Right renal cortex interstitium (tissue), 3 donors: ENCODE results near the gene PRR35. TPM values are rescaled to one million over a fixed set of nuclear protein-coding genes. Genes with fewer than 3 reads are reported as not detected.
"Not testable (repeated sequence)": the region's sequence is repeated elsewhere in the genome, so short reads cannot be mapped to it uniquely, and the experiment has no call there.

Experiments used
- DNase-seq, 3 donors: peaks; one replicate each; pipeline ENCODE4 v3.0.0-alpha.2; 2013; ENCODE audit warnings: low read depth in 3 of 3, low spot score in 2 of 3
- polyA plus RNA-seq, 3 donors: library from polyadenylated mRNA; unstranded; fragments of 120-200 nt; gene quantifications; one replicate each; pipeline ENCODE4 v1.2.1, GENCODE V29; 2013; ENCODE audit not compliant: insufficient read length in 3 of 3

The PRR35 gene
- polyA plus RNA-seq, 3 donors, result 7.4 to 8.6 (median 7.5) TPM

DNA sequence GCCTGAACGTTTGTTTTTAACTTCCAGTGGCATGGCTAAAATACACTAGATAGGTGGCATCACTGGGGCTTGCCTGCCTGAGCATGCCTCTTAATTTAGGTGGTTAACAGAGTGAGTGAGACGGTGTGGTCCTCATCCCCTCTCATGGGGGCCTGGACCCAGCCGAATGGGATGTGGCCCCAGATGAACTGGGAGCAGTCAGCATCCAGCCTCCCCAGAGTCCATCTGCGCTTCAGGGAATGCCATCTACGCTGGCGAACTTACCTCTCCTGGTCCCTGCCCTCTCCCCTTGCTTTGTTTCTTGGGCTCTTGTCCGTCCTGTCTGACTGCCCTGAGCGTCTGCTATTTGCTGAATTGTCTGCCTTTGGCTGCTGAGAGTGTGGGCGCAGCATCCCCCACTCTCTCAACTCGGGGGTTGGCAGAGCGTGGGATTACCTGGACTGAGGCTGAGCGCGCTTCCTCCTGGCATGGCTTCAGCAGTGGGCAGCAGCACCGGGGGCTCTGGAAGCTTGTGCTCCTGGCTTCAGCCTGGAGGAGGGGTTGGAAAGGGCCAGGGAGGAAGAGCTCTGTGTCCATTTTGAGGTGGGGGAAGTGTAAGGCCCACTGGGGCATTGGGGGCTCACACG is 31.8 kb downstream of the PRR35 start:
- DNase-seq, result no peak

DNA sequence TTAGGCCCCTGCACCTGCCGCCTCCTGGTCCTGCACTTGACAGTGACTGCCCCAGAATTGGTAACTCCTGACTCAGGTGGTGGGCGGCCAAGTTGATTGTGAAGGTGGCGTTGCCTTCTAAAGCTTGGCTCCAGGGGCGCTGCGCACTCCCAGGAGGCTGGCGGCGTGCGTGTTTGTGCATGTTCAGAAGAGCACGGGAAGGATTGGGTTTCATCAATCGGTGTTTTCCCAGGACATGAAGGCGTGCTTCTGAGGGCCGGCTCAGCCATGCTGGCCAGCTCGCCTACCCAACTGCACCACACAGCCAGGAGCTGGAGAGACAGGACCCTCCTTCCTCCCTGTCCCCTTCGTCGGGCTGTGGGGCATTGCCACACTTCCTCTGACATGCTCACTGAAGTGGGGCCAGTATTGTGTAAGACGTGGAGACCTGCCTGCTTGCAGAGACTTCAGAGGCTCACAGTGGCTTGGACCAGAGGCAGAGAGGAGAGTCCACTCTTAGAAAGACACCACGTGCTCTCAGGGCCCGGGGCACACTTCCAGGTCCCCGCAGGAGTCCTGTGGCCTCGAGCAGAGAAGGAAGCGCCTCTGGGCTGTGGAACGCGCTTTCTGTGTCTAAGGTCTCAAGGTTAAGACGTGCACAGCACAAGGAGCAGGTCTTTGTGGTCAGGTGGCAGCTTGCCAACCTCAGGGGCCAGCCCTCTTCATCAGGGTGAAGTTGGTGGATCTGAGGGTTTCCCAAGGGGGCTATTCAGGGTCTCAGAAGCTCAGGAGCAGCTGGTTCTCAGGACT is 32.5 kb downstream of the PRR35 start:
- no peak for DNase-seq

DNA sequence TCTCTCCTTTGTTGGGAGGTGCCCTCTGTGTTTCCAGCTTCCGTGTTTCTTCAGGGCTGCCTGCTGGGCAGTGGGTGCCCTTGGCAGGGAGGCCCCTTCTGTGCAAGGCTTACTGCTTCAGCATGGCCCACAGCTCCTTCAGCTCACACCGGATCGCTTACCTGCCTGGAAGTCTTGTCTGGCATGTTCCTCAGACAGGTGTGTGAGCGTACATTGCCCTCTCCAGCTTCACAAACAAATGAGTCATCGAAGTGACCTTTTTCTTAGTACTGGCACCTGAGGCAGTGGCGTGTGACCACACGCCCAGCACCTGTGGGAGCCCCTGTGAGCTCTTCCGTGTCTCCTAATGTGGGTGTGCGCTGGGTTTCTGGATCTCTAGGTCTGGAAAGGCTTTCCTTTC is 33.2 kb downstream of the PRR35 start:
- DNase-seq, result no peak

DNA sequence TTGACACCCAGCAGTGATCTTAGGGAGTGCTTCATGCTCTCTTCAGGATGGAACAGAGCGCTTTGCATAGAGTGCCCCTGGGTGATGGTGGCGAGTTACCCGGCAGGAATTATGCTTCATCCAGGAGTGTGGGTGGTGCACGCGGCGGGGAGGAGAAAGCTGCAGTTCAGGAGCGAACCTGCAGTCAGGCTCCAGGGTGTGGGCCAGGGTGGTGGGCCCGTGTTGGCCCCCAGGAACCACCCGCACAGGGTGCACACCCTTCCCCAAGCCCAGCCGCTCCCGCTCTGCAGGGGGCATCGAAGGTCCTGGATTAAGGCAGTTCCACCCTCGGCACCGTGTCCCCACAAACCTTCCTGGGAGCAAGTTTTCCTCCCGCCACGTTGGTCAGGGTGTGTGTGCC is 33.6 kb downstream of the PRR35 start:
- DNase-seq, result no peak

DNA sequence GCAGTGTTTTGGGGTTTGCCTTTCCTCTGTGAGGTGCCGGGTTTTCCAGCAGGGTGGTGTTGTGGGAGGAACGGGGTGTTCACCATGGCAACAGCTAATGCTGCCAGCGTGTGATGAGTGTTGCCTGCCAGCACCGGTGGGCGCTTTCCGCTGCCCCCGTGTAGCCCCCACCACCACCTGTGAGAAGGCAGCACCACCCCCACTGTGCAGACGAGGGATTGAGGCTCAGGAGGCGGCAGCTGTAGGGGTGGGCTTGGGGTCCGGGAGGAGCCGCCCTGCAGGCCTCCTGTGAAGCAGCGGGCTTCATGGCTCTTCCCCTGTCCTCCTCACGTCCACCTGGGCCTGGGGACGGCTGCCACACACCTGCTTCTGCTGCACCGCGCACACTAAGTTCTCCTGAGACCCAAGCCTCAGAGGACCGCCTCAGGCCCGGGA is 34.9 kb downstream of the PRR35 start:
- no peak for DNase-seq

DNA sequence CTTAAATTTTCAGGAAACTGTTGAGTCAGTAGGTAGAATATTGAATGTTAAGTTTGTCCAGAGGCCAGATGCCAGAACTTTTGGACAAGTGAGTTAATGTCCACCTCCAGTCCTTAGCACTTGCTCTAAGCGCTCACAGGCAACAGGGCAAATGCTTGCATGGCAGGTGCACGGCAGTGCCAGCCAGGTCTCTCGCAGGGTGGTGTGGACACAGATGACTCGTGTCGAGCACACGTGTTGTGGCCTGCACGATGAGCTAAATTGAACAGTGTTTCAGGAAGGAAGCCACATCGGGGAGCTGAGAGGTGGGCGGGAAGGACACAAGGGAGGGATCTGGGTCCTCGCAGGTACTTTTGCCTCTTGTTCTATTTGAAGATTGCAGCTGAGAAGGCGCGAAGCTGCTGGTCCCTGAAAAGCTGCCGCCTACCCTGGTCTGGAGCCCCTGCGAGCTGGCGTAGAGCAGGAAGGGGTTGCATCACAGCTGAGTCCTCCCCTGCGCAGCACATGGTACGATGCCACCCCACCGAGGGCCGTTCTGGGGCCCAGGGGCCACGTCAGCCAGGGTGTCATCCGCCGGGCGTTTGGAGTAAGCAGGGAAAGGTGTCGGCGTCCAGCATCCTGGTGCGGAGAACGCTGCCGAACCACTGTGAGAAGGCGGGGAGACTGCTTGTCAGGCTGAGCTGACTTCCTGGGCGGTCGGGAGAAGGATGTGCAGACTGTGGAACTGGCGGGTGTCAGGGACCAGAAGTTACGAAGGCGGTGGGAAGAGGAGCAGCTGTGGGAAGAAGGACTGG is 35.9 kb downstream of the PRR35 start:
- DNase-seq, result no peak

DNA sequence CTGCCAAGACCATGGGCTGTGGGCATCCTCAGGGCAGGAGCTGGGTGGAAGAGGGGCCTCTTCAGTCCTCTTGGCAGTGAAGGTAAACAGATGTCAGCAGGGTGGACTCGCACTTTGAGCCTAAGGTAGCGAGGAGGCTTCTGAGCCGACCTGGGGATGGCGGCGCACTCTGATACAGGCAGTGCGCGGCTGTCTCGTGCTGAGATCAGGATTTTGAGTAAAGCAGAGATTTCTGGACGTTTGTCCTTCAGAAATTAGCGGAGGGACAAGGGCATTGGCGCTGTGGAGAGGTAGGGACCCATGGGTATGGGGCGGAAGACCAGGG is 36.5 kb downstream of the PRR35 start:
- DNase-seq, result no peak

DNA sequence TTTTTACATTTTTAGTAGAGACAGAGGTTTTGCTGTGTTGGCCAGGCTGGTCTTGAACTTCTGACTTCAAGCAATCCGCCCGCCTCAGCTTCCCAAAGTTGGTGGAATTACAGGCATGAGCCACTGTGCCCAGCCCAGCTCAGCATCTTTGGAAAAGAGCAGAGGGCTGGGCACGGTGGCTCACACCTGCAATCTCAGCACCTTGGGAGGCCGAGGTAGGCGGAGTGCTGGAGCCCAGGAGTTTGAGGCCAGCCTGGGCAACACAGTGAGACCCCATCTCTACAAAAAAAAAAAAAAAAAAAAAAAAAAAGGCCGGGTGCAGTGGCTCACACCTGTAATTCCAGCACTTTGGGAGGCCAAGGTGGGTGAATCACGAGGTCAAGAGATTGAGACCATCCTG is 37.5 kb downstream of the PRR35 start:
- not testable (repeated sequence) for DNase-seq

DNA sequence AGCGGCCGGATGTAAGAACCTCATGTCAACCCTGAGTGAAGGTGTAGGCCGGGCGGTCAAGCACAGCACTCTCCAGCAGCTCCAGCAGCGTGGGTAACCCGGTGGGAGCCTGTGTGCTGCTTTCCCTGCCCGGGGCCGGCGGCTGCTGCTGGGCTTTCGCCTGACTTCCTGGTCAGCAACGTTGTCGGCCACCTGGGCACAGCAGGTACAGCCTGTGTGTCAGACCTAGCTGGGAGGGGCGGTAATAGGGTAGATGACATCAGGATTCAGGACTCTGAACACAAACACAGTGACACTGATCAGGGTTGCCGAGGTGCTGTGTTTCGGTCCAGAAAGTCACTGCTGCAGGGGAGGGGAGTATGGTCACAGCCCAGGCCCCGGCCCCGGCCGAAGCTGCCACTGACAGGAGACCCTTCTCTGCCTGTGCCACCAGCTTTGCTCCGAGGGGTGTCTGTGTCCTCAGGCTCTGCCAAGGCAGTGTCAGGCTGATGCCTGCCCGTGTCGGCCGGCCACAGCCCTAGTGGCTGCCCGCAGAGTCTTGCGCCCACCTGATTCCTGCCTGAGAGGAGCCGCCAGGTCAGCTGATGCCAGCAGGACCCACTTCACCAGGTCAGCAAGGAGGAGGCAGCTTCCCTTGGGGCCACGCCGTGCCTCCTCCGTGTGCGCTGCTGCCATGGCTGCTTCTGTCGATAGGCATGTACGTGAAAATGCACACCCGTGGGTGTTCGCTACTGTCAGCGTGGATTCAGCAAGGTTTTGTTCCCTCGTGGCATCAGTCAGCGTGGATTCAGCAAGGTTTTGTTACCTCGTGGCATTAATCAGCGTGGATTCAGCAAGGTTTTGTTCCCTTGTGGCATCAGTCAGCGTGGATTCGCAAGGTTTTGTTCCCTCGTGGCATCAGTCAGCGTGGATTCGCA is 38.9 kb downstream of the PRR35 start:
- DNase-seq, result no peak

DNA sequence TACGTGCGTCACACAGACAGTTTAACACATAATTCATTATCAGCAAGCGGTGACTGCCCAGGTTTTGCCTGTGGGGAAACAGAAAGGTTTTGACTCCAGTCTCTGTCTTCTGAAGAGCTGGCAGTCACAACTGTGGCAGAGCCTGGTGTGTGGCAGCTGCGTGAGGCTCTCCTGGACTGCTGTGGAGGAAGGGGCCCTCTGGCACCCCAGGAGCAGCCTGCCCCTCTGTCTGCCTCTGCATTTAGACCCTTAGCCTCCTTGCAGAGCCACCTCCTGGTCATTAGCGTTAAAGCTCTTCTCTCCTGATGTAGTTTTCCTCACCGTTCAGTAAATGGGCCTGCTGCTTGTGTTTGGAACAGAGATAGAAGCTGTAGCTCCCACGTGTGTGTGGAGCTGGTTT is 40.6 kb downstream of the PRR35 start:
- no peak for DNase-seq

DNA sequence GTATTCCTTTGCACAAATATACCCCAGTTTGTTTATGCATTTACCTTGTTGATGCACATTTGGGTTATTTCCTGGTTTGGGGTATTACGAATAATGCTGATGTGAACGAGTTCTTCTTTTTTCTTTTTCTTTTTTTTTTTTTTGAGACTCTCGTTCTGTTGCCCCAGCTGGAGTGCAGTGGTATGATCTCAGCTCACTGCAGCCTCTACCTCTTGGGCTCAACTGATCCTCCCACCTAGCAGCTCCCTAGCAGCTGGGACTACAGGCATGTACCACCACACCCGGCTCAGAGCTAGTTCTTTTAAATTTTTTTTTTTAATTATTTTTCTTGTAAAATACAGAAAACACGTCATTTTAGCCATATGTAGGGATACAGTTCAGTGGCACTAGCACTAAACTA is 43.7 kb downstream of the PRR35 start:
- no peak for DNase-seq

DNA sequence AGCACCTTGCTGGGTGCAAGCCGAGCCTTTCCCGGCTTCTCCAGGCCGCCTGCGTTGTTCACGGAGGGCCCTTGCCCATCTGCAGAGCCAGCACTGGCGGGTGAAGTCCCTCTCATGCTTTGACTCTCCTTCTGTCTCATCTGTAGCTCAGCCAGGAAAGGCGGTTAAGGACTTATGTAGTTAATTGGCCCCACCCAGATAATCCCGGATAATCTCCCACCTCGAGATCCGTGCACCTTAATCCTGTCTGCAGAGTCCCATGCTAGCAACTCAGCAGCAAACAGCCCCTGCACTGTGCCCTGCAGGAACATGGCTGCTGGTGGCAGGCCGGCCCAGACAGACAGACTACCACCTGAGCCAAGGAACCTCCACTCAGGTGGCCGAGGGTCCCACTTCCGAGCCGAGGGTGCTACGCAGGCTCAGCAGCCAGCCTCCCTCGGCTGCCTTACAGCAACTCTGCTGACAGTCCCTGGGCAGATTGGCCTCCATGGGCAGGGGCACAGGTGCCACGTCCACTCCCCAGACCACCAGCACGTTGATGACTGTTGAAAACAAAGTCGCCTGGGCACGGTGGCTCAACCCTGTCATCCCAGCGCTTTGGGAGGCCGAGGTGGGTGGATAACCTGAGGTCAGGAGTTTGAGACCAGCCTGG is 46.6 kb downstream of the PRR35 start:
- DNase-seq, result no peak

DNA sequence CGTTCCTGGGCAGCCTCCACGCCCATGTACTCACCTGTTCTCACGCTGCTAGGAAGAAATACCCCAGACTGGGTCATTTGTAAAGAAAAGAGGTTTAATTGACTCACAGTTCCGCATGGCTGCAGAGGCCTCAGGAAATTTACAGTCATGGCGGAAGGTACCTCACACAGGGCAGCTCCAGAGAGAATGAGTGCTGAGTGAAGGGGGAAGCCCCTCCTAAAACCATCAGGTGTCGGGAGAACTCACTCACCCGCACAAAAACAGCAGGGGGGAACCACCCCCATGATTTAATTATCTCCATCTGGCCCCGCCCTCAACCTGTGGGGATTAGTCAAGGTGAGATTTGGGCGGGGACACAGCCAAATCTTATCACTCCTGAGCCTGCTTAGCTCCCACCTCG is 47.8 kb downstream of the PRR35 start:
- DNase-seq, result no peak

DNA sequence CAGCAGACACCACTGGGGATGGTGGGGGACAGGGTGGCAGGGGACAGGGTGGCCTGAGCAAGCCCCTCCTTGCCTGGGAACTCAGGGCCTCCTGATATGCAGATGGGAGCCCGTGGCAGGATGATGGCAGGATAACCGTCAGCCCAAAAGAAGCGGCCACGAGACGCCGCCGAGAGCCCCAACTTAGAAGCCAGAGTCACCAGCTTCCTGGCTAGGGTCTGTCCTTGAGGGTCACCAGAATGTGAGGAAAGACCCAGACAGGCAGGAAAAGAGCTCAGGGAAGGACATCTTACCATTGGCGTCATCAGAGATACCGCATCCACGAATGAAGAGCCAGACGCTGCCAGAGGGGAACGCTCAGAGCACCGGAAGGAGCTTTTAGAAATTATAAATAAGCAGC is 49.1 kb downstream of the PRR35 start:
- no peak for DNase-seq

DNA sequence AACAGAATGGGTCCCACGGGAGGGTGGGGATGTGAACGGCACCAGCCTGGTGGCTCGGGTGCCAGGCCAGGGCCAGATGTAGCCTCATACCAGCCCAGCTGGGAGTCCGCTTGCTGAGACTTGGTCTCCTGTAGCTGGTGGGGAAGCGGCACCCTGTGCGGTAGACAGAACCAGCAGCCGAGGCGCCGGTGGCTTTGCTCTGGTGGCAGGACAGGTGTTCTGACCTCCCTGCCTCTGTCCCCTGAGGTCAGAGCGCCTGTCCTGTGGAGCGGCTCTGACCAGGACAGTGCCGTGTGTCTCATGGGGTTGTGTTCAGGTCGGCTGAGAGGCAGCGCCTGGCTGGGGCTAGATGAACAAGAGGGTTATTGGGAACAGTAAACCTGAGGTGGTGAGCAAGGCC is 49.8 kb downstream of the PRR35 start:
- DNase-seq, result no peak

DNA sequence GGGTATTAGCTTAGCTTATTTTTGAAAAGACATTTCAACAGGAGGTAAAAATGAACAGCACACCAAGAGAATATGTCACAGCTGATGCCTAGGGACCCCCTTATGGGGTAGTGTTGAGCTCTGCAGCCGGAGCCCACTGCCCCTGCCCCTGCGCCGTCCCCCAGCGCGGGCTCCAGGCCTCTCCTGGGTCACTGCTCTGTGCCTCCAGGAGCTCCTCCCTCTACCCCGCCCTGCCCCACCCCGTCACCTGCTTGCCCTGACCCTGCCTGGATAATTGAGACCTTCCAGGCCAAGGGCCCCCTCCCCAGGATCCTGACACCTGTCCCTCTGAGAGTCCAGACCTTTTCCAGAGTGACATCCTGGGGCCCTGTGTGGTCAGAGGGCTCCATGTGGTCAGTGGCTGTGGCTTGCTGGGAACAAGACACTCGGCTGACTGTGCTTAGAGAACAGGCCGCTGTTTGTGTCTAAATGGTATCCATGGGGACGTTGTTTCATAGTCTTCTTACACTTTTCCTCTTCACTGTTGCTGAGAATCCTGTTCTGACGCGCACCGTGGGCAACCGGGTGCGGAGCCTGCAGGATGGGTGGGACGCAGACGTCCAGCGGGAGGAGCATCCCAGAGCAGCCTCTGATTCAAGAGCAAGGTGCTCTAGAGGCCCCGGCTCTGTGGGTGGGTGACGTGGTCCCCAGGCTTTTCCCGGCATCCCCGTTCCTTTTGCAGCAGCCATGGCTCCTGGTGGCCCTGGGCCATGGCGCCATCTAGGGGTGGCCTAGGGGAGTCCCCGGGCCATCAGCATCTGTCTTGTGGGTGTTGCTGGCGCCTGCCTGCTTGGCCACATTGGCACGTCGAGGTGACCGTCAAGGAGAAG is 50.6 kb downstream of the PRR35 start:
- DNase-seq, result no peak

DNA sequence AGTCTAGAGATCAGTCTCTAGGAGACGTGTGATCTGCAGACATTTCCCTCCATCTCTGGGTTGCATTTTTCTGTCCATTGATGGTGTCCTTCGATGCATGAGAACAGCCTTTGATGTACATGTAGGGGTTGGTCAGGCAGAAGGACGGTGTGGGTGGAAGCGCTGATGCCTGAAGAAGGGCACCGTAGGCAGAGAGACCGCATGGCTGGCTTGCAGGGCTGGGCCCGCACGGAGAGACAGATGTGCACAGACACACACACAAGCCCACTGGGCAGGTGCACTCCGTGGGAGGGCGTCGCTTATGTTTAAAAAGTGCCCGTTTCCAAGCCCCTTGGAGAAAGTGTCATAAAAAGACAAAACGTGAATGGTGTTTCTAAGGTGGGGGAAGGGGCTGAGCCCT is 54.9 kb downstream of the PRR35 start:
- DNase-seq, result no peak
